K562 (cell line): Measurements from ENCODE around the gene METTL15. TPM values are rescaled to one million over a fixed set of nuclear protein-coding genes. Genes with fewer than 3 reads are reported as not detected.

Experiments
- ATAC-seq: fragments of 200-7000 bp; cut with Tn5 transposase; 3 replicates; pipeline ENCODE4 v1.9.1; 2020; ENCODE audit warnings: moderate library complexity
- BruUV-seq: library from RNA; stranded (reverse); fragments of 400-500 nt; replicated peaks from 2 replicates; lab custom pipeline; 2021; lab: Mats Ljungman, UMichigan
- CTCF ChIA-PET: fragments of 300-600 bp; formaldehyde crosslinking; extraction: SDS; loops from one replicate; lab custom pipeline; 2021; ENCODE audit warnings: low intra/inter-chr PET ratio; lab: Yijun Ruan, JAX
- POLR2A ChIA-PET: fragments of 300-600, 350-650 bp; sonication (Branson Sonifier 250); formaldehyde crosslinking; extraction: SDS; loops from one replicate; lab custom pipeline; 2021; ENCODE audit warnings: antibody characterized with exemption, inconsistent platforms; lab: Yijun Ruan, JAX
- DNase-seq, 4 experiments: peaks; one replicate each; pipeline versions ENCODE4 v3.0.0 to v3.0.0-alpha.2; 2011 to 2018; ENCODE audit warnings: low spot score in 3 of 4, mixed read lengths in 3 of 4; ENCODE audit errors: extremely low read depth in 1 of 4
- FAIRE-seq: peaks from 2 replicates; lab custom pipeline; 2011; peaks lifted over from hg19 to GRCh38; lab: Jason Lieb, UNC
- H2AFZ ChIP-seq: 2 replicates; pipeline ENCODE4 v1.6.0; 2011; ENCODE audit warnings: low read depth, low read length, control low read depth, inconsistent platforms
- H3K27ac ChIP-seq: fragments of 200-600 bp; 3 replicates; pipeline ENCODE4 v1.8.0; 2011; ENCODE audit warnings: low read depth, mild to moderate bottlenecking, control low read depth, inconsistent platforms, low read length, moderate library complexity, mixed read lengths; ENCODE audit errors: extremely low read depth
- H3K27me3 ChIP-seq, 2 experiments: fragments of 300-600 bp in 1 of 2; 2 replicates in 1 of 2; 3 replicates in 1 of 2; pipeline versions ENCODE4 v1.6.0 to v1.8.0; 2011; ENCODE audit warnings: inconsistent platforms in 2 of 2, low read length in 2 of 2, mild to moderate bottlenecking in 1 of 2, mixed read lengths in 1 of 2, moderate library complexity in 1 of 2; ENCODE audit not compliant: control insufficient read depth in 2 of 2, insufficient read depth in 2 of 2
- H3K36me3 ChIP-seq: fragments of 300-600 bp; 3 replicates; pipeline ENCODE4 v1.8.0; 2011; ENCODE audit warnings: mild to moderate bottlenecking, low read length, inconsistent platforms; ENCODE audit not compliant: control insufficient read depth, insufficient read depth
- H3K4me1 ChIP-seq, 2 experiments: fragments of 200-600 bp in 1 of 2; replicated peaks in 1 of 2; 2 replicates in 1 of 2; 3 replicates in 1 of 2; pipeline versions ENCODE4 v1.5.1 to v1.8.0; 2011; ENCODE audit warnings: inconsistent platforms in 2 of 2, low read length in 2 of 2, mild to moderate bottlenecking in 1 of 2, mixed read lengths in 1 of 2, moderate library complexity in 1 of 2; ENCODE audit not compliant: control insufficient read depth in 2 of 2, insufficient read depth in 2 of 2
- H3K4me2 ChIP-seq: 2 replicates; pipeline ENCODE4 v1.6.1; 2011; ENCODE audit warnings: low read length, control low read depth, inconsistent platforms, mixed read lengths; ENCODE audit not compliant: insufficient read depth
- H3K4me3 ChIP-seq: fragments of 200-600 bp; sonication (generic), shearing (Covaris generic); 2 replicates; pipeline ENCODE4 v1.5.1; 2016; ENCODE audit warnings: control low read depth, inconsistent platforms
- H3K79me2 ChIP-seq: fragments of 200-600 bp; 3 replicates; pipeline ENCODE4 v1.8.0; 2011; ENCODE audit warnings: low read length, inconsistent platforms; ENCODE audit not compliant: control insufficient read depth, insufficient read depth
- H3K9ac ChIP-seq, 2 experiments: 2 replicates each; pipeline versions ENCODE4 v1.6.0 to v1.6.1; 2011; ENCODE audit warnings: low read depth in 2 of 2, low read length in 2 of 2, control low read depth in 1 of 2, inconsistent platforms in 1 of 2, mild to moderate bottlenecking in 1 of 2, mixed read lengths in 1 of 2; ENCODE audit not compliant: insufficient read depth in 1 of 2
- H3K9me1 ChIP-seq: one replicate; pipeline ENCODE4 v1.6.0; 2011; ENCODE audit warnings: inconsistent platforms, mild to moderate bottlenecking, low read length, moderate library complexity; ENCODE audit not compliant: control insufficient read depth, insufficient read depth
- H3K9me3 ChIP-seq: replicated peaks from 2 replicates; pipeline ENCODE4 v1.5.1; 2011; ENCODE audit warnings: low read depth, low read length, inconsistent platforms; ENCODE audit not compliant: control insufficient read depth, insufficient read depth
- H4K20me1 ChIP-seq: replicated peaks from 2 replicates; pipeline ENCODE4 v1.6.1; 2011; ENCODE audit warnings: low read length, inconsistent platforms, mixed read lengths; ENCODE audit not compliant: control insufficient read depth, insufficient read depth
- BDP1 ChIP-seq: IDR thresholded peaks from 3 replicates; pipeline ENCODE4 v1.6.1; 2011; ENCODE audit not compliant: insufficient read length, insufficient read depth
- DDX20 ChIP-seq: fragments of 450-650 bp; IDR thresholded peaks from 2 replicates; pipeline ENCODE4 v1.6.1; 2016; ENCODE audit warnings: missing genetic modification characterization, low read depth, mild to moderate bottlenecking, missing compliant biosample characterization, moderate library complexity
- GTF2F1 ChIP-seq: IDR thresholded peaks from 2 replicates; pipeline ENCODE4 v1.6.1; 2011; ENCODE audit warnings: low read depth, low read length, improper control_type of control experiment
- JUN ChIP-seq, 2 experiments: sonication (generic) in 1 of 2; formaldehyde crosslinking in 1 of 2; IDR thresholded peaks; 2 replicates each; pipeline versions ENCODE4 v1.6.1 to v1.8.0; 2012 to 2022; ENCODE audit warnings: borderline replicate concordance in 2 of 2, mild to moderate bottlenecking in 2 of 2, improper control_type of control experiment in 1 of 2, low read depth in 1 of 2, low read length in 1 of 2, missing genetic modification reagents in 1 of 2
- KLF10 ChIP-seq: fragments of 250-450 bp; sonication (Bioruptor Pico); IDR thresholded peaks from 2 replicates; pipeline ENCODE4 v1.6.1; 2021; ENCODE audit warnings: matching md5 sums
- POLR2H ChIP-seq: IDR thresholded peaks from 2 replicates; pipeline ENCODE4 v1.6.1; 2016; ENCODE audit warnings: missing genetic modification characterization, low read depth, mild to moderate bottlenecking, control low read depth, missing compliant biosample characterization, moderate library complexity
- RAD51 ChIP-seq: fragments of 450-650 bp; IDR thresholded peaks from 2 replicates; pipeline ENCODE4 v1.7.1; 2016; ENCODE audit warnings: low read depth, mild to moderate bottlenecking, borderline replicate concordance
- SAFB2 ChIP-seq: fragments of 200-400 bp; formaldehyde crosslinking; IDR thresholded peaks from 2 replicates; pipeline ENCODE4 v1.6.1; 2018; ENCODE audit warnings: borderline replicate concordance, low read length, low read depth, moderate library complexity; ENCODE audit not compliant: severe bottlenecking
- SP2 ChIP-seq: IDR thresholded peaks from 2 replicates; pipeline ENCODE4 v1.6.1; 2011; ENCODE audit warnings: mild to moderate bottlenecking, low read depth, low read length, moderate library complexity; ENCODE audit not compliant: poor library complexity, severe bottlenecking; ENCODE audit errors: extremely low read depth
- STAG1 ChIP-seq: sonication (generic); formaldehyde crosslinking; IDR thresholded peaks from 2 replicates; pipeline ENCODE4 v1.5.0; 2020; ENCODE audit warnings: missing genetic modification reagents, borderline replicate concordance
- YBX1 ChIP-seq: fragments of 450-650 bp; IDR thresholded peaks from 2 replicates; pipeline ENCODE4 v1.7.1; 2016; ENCODE audit warnings: mild to moderate bottlenecking
- ZNF354B ChIP-seq: fragments of 250-450 bp; sonication (Bioruptor Pico); IDR thresholded peaks from 2 replicates; pipeline ENCODE4 v1.4.0; 2020
- WGBS: fragments of 100-300 bp; shearing (Covaris generic); methylation state at CpG from one replicate; pipeline ENCODE4 v1.1.6; 2016; ENCODE audit warnings: low coverage, mixed read lengths; ENCODE audit not compliant: insufficient coverage; ENCODE audit errors: missing lambda C conversion rate; 5-methylcytosine and 5-hydroxymethylcytosine counted together
- in situ Hi-C: fragments of 300-500 bp; cut with MboI; formaldehyde crosslinking; loops from 4 replicates; pipeline ENCODE4 v1.15.0; 2018; ENCODE audit warnings: inconsistent platforms, mixed read lengths
- intact Hi-C: fragments of 100-400 bp; cut with micrococcal nuclease; formaldehyde crosslinking; loops from 2 replicates; pipeline ENCODE4 v1.14.2; 2022
- polyA plus RNA-seq, 8 experiments: library from polyadenylated mRNA; depleted of rRNA in 4 of 8; stranded (reverse) in 5 of 8; unstranded in 3 of 8; fragments of >200 nt; fragmentation: Nextera tagmentation in 2 of 8; fragmentation: Illumina TruSeq in 1 of 8; extraction: Ambion mirVana in 2 of 8; extraction: Trizol in 1 of 8; gene quantifications; 2 replicates each; pipeline versions ENCODE4 v1.2.1 to v1.2.3, GENCODE V29; 2011 to 2014; ENCODE audit warnings: inconsistent platforms in 1 of 8, missing spikeins in 1 of 8
- total RNA-seq, 7 experiments: library from RNA; depleted of rRNA in 6 of 7; stranded (reverse); fragments of >200 nt in 6 of 7; fragmentation: Illumina TruSeq in 2 of 7; extraction: Trizol in 2 of 7; gene quantifications; 2 replicates each; pipeline versions ENCODE4 v1.2.1 to v1.2.3, GENCODE V29; 2011 to 2021; ENCODE audit warnings: low replicate concordance in 1 of 7
- TF ChIP-seq, protein P1 (sequence below), 2 experiments: fragments of 200-800 bp in 1 of 2; sonication (Bioruptor generic) in 1 of 2; sonication (generic) in 1 of 2; formaldehyde crosslinking in 1 of 2; IDR thresholded peaks in 1 of 2; conservative IDR thresholded peaks in 1 of 2; 2 replicates each; pipeline versions ENCODE4 v1.5.0 to v1.6.1; 2016 to 2020; ENCODE audit warnings: missing compliant biosample characterization in 1 of 2, missing genetic modification characterization in 1 of 2, missing genetic modification reagents in 1 of 2
- TF ChIP-seq, protein P2 (sequence below): sonication (generic); formaldehyde crosslinking; IDR thresholded peaks from 2 replicates; pipeline ENCODE4 v1.8.1; 2023; ENCODE audit warnings: mild to moderate bottlenecking, missing genetic modification reagents
- TF ChIP-seq, protein P3 (sequence below): fragments of 450-650 bp; IDR thresholded peaks from 2 replicates; pipeline ENCODE4 v1.6.1; 2014; ENCODE audit warnings: low read depth, mild to moderate bottlenecking, moderate library complexity, borderline replicate concordance

Gene METTL15
- total and polyA plus RNA-seq, 9 of the 15 experiments (the other 6 are each of a cell fraction or from before 2014, with no cell fraction given), result 10.7 to 21.7 (median 15.9) TPM

DNA sequence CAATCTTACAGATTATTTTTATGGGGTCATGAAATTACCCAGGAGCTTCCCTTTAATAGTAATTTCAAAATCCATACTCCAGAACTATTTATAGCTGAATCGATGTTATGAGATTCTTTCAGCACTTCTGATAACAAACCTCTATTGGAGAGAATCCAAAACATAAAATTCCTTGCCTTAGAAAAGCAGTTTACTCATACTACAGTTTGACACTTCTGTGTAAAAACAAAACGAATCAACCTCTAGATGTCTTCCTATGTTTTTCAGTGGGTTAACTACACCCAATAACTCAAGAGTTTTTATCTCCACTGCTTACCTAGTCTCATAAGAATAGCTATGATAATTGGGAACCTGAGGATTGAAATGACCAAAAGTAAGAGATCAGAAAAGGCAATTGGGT lies 35.9 kb upstream of the METTL15 start:
- CTCF ChIA-PET, result no interaction called here
- Histone ChIP-seq H3K4me1 (no peaks in the 10 kb centered on the region), H2AFZ (no peak overlapping the region), H3K9ac (no peak overlapping the region), H4K20me1 (no peaks in the 10 kb centered on the region), H3K9me1 (no peaks in the 10 kb centered on the region), H3K4me2 (no peak overlapping the region), H3K4me3 (no peak overlapping the region), H3K27ac (no peak overlapping the region), H3K9me3 (no peaks in the 10 kb centered on the region), H3K79me2 (no peaks in the 10 kb centered on the region), H3K27me3 (no peaks in the 10 kb centered on the region), H3K36me3 (peaks cover 62% of the 10 kb centered on the region)
- DNase-seq (no peak), FAIRE-seq (no peak), ATAC-seq (no peak)
- intact Hi-C loops, result no loop called here
- WGBS, result 43% methylated on average over 2 of the region's 2 CpGs
- POLR2A ChIA-PET, result interaction anchor here (0.9 kb wide), 1 partner anchor 165 kb away, joined by 3 read pairs; no protein-coding TSS in a partner anchor
- in situ Hi-C loops, result no loop called here
- BruUV-seq, result no TSS peak
- TF ChIP-seq, protein P1, sequence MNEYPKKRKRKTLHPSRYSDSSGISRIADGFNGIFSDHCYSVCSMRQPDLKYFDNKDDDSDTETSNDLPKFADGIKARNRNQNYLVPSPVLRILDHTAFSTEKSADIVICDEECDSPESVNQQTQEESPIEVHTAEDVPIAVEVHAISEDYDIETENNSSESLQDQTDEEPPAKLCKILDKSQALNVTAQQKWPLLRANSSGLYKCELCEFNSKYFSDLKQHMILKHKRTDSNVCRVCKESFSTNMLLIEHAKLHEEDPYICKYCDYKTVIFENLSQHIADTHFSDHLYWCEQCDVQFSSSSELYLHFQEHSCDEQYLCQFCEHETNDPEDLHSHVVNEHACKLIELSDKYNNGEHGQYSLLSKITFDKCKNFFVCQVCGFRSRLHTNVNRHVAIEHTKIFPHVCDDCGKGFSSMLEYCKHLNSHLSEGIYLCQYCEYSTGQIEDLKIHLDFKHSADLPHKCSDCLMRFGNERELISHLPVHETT (CRISPR knock-in tag; conservative IDR thresholded peaks at IDR 0.05 in 1 of 2, IDR thresholded peaks at IDR 0.05 in 1 of 2), result no peak
- TF ChIP-seq KLF10 (CRISPR knock-in tag) (no peak), POLR2H (tag) (no peak), BDP1 (no peak), YBX1 (no peak), RAD51 (no peak), SP2 (no peak), GTF2F1 (no peak), STAG1 (CRISPR knock-in tag) (no peak), SAFB2 (no peak), JUN (IDR thresholded peaks at IDR 0.05; ENCODE audit: borderline replicate concordance, low read depth, low read length) (no peak), JUN (CRISPR knock-in tag; IDR thresholded peaks at IDR 0.05; ENCODE audit: borderline replicate concordance) (no peak), ZNF354B (CRISPR knock-in tag) (no peak), DDX20 (tag) (no peak)
- TF ChIP-seq, protein P2, sequence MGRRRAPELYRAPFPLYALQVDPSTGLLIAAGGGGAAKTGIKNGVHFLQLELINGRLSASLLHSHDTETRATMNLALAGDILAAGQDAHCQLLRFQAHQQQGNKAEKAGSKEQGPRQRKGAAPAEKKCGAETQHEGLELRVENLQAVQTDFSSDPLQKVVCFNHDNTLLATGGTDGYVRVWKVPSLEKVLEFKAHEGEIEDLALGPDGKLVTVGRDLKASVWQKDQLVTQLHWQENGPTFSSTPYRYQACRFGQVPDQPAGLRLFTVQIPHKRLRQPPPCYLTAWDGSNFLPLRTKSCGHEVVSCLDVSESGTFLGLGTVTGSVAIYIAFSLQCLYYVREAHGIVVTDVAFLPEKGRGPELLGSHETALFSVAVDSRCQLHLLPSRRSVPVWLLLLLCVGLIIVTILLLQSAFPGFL (CRISPR knock-in tag), result no peak
- TF ChIP-seq, protein P3, sequence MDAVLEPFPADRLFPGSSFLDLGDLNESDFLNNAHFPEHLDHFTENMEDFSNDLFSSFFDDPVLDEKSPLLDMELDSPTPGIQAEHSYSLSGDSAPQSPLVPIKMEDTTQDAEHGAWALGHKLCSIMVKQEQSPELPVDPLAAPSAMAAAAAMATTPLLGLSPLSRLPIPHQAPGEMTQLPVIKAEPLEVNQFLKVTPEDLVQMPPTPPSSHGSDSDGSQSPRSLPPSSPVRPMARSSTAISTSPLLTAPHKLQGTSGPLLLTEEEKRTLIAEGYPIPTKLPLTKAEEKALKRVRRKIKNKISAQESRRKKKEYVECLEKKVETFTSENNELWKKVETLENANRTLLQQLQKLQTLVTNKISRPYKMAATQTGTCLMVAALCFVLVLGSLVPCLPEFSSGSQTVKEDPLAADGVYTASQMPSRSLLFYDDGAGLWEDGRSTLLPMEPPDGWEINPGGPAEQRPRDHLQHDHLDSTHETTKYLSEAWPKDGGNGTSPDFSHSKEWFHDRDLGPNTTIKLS, result no peak
